Naive B cell (primary cell): ENCODE data around the gene TRIP13. TPM values are rescaled to one million over a fixed set of nuclear protein-coding genes. Genes with fewer than 3 reads are reported as not detected.
A peak's percentile ranks its signal among the peaks of the same experiment; 100 is the strongest.
"Not testable (repeated sequence)": the region's sequence is repeated elsewhere in the genome, so short reads cannot be mapped to it uniquely, and the experiment has no call there.

Source experiments
- ATAC-seq, 2 donors: fragments of 150-1000 bp; cut with Tn5 transposase; 2 replicates each; pipeline ENCODE4 v1.10.0; 2021; ENCODE audit warnings: low read depth in 2 of 2, mild to moderate bottlenecking in 2 of 2, moderate library complexity in 2 of 2
- DNase-seq: peaks from one replicate; pipeline ENCODE4 v3.0.0; 2022
- H3K27ac Mint-ChIP-seq, 6 donors: one replicate each; pipeline ENCODE4 v1.8.0; 2020 to 2022; ENCODE audit warnings: mild to moderate bottlenecking in 6 of 6, mixed read lengths in 6 of 6, moderate library complexity in 5 of 6, inconsistent platforms in 2 of 6
- H3K27me3 Mint-ChIP-seq, 3 donors: one replicate each; pipeline ENCODE4 v1.8.0; 2021 to 2022; ENCODE audit warnings: mixed read lengths in 3 of 3, mild to moderate bottlenecking in 1 of 3
- H3K36me3 Mint-ChIP-seq, 2 donors: one replicate each; pipeline ENCODE4 v1.8.0; 2020 to 2022; ENCODE audit warnings: mixed read lengths in 2 of 2, inconsistent platforms in 1 of 2, mild to moderate bottlenecking in 1 of 2
- H3K4me1 Mint-ChIP-seq, 3 donors: one replicate each; pipeline ENCODE4 v1.8.0; 2020 to 2022; ENCODE audit warnings: mixed read lengths in 3 of 3, inconsistent platforms in 1 of 3, mild to moderate bottlenecking in 1 of 3, moderate library complexity in 1 of 3
- H3K4me3 Mint-ChIP-seq, 8 donors: one replicate each; pipeline ENCODE4 v1.8.0; 2020 to 2022; ENCODE audit warnings: mild to moderate bottlenecking in 8 of 8, mixed read lengths in 8 of 8, moderate library complexity in 8 of 8, inconsistent platforms in 2 of 8
- H3K9me3 Mint-ChIP-seq, 7 donors: one replicate each; pipeline ENCODE4 v1.8.0; 2020 to 2022; ENCODE audit warnings: mixed read lengths in 7 of 7, mild to moderate bottlenecking in 5 of 7, inconsistent platforms in 2 of 7, moderate library complexity in 1 of 7
- polyA plus RNA-seq, 6 donors: library from polyadenylated mRNA; unstranded; fragments of 300-500 nt; fragmentation: Illumina TruSeq; gene quantifications; one replicate each; pipeline ENCODE4 v1.2.3, GENCODE V29; 2021; ENCODE audit warnings: low read depth in 6 of 6

TRIP13 gene
- polyA plus RNA-seq, 6 donors from 2014 or later, result 1.2 to 3.1 (median 1.8) TPM; not detected in 1

DNA sequence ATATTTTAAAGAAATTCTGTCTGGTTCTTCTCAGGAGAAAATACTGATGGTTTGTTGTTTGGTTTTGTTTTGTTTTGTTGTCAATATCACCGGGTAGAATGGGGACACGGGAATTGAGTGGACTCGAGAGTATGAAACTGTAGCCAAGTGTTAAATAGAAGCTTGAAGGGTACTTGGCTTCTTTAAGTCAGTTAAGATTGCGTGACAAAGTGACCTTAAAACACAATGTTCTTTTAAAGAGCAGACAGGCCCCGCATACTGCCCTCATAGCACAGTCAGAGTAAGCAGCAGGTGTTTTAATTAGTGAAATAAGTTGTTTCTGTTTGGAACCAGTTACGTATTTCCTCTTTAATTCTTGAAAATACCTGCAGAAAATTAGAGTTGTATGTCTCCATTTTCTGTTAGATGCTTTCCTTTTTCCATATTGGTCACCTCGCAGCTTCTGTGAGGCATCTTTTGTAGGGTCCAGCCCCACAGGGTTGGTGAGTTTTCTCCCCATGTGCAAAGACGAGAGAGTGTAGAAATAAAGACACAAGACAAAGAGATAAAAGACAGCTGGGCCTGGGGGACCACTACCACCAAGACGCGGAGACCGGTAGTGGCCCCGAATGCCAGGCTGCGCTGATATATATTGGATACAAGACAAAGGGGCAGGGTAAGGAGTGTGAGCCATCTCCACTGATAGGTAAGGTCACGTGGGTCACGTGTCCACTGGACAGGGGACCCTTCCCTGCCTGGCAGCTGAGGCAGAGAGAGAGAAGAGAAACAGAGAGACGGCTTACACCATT, 9.6 kb downstream of the TRIP13 start:
- H3K27me3 Mint-ChIP-seq, result no peaks in the 10 kb centered on the region
- no peak for DNase-seq
- peaks cover 0 to 2% (median 0%) of the 10 kb centered on the region in 3 donors for H3K4me1 Mint-ChIP-seq
- H3K36me3 Mint-ChIP-seq, result no peaks in the 10 kb centered on the region
- ATAC-seq, result no peak
- H3K9me3 Mint-ChIP-seq, result no peaks in the 10 kb centered on the region
- H3K27ac Mint-ChIP-seq, result peak overlapping the region in 1 of 6 donors; percentile 92
- peak overlapping the region in 1 of 8 donors; percentile 2 for H3K4me3 Mint-ChIP-seq

DNA sequence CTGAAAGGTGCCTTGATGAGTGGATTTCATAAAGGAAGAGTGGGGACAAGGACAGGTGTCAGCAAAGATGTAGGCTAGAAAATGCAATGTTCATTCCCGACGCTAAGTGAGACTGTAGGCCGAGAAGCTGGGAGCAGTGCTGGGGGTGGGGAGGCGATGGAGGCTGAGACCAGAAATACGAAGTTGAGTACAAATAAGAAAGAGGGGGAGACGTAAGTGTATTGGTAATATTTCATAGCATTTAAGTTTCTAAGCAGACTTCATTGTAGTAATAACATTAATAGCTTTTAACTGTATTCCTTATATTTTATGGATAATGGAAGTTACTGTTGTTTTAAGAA, 11.0 kb downstream of the TRIP13 start:
- peak overlapping the region in 1 of 8 donors; percentile 64 for H3K4me3 Mint-ChIP-seq
- ATAC-seq (no peak), DNase-seq (no peak)
- H3K36me3 Mint-ChIP-seq, result no peaks in the 10 kb centered on the region
- no peak overlapping the region for H3K27ac Mint-ChIP-seq
- no peaks in the 10 kb centered on the region for H3K27me3 Mint-ChIP-seq
- peaks cover 0 to 2% (median 0%) of the 10 kb centered on the region in 3 donors for H3K4me1 Mint-ChIP-seq
- H3K9me3 Mint-ChIP-seq, result no peaks in the 10 kb centered on the region

DNA sequence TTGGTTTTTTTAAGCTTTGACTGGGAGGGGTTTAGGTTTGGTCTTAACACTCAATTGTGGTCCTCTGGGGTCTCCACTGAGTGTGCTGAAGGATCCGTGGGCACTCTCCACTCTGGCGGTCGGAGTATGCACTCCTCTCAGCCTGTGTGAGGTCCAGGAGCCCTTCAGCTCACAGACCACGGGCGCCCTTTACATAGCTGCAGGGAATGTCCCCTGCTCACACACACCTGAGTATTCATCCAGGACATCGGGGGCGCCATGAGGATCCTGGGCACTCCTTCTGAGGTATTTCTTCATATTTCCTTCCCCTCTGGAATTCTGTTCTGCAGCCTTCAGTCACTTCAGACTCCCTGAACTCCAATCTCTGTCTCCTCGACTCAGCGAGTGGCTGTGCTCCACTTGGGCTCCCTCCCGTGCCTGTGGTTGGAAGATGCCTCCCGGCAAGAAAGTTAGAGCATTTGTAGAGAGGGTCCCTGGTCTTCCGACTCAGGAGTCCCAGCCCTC, 12.5 kb downstream of the TRIP13 start:
- ATAC-seq (no peak), DNase-seq (no peak)
- H3K4me3 Mint-ChIP-seq, result no peak overlapping the region
- no peaks in the 10 kb centered on the region for H3K9me3 Mint-ChIP-seq
- H3K36me3 Mint-ChIP-seq, result no peaks in the 10 kb centered on the region
- H3K27me3 Mint-ChIP-seq, result no peaks in the 10 kb centered on the region
- no peak overlapping the region for H3K27ac Mint-ChIP-seq
- H3K4me1 Mint-ChIP-seq, result peaks cover 0 to 2% (median 0%) of the 10 kb centered on the region in 3 donors

DNA sequence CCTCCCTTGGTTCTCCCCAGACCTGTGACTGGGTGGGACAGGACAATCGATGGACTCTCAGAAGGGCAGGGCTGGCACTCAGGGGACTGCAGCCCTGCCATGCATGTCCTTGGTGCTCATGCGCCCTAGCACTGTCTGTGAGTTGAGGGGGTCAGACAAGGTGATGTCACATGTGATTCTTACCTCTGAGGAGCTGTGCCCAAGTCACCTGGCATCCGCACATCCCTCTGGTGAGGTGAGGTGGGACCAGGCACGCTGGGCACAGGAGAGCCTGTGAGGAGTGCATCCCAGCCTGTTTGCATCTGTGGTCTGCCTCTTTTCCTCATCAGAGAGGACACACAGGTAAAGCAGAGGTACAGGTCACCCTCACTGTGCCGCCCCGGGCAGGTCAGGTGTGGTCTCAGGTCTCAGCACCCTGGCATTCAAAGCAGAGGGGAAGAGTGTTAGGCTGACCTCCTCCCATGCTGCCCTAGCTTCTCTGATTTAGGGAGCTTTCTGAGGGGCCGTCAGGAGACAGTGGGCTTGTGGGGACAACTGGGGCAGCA, 14.8 kb downstream of the TRIP13 start:
- H3K9me3 Mint-ChIP-seq, result no peaks in the 10 kb centered on the region
- H3K27me3 Mint-ChIP-seq, result no peaks in the 10 kb centered on the region
- H3K4me3 Mint-ChIP-seq, result no peak overlapping the region
- H3K36me3 Mint-ChIP-seq, result peaks cover 0 to 4% of the 10 kb centered on the region in 2 donors
- H3K4me1 Mint-ChIP-seq, result peaks cover 0 to 2% (median 0%) of the 10 kb centered on the region in 3 donors
- no peak overlapping the region for H3K27ac Mint-ChIP-seq
- ATAC-seq (no peak), DNase-seq (no peak)

DNA sequence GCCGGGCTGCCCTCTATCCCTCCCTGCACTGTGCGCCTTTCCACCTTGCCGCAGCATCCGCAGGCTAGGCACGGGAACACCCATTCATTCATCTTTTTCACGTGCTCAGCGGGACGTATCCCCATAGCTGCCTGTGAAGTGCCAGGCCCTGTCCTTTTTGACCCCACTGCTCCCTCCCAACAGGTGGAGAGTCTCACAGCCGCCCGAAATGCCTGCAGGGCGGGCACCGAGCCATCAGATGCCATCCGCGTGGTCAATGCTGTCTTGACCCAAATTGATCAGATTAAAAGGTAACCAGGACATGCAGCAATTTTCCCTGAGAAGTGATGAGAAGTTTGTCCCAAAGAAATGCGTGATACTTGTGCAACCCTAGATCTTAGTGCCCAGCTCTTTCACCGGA, 15.5 kb downstream of the TRIP13 start:
- H3K9me3 Mint-ChIP-seq, result no peaks in the 10 kb centered on the region

GRCh38 chr5:909086-909485, 16.4 kb downstream of the TRIP13 start:
- Mint-ChIP-seq H3K4me1 (no peaks in the 10 kb centered on the region), H3K27me3 (no peaks in the 10 kb centered on the region), H3K27ac (no peak overlapping the region), H3K9me3 (no peaks in the 10 kb centered on the region), H3K36me3 (peaks cover 0 to 4% of the 10 kb centered on the region in 2 donors), H3K4me3 (no peak overlapping the region)
- DNase-seq, result no peak
- ATAC-seq, result no peak

More for the DNA sequence above, 15.5 kb downstream of the TRIP13 start:
- H3K27me3 Mint-ChIP-seq, result no peaks in the 10 kb centered on the region
- peaks cover 0 to 4% of the 10 kb centered on the region in 2 donors for H3K36me3 Mint-ChIP-seq
- DNase-seq (no peak), ATAC-seq (no peak)
- no peak overlapping the region for H3K27ac Mint-ChIP-seq
- H3K4me1 Mint-ChIP-seq, result no peaks in the 10 kb centered on the region
- H3K4me3 Mint-ChIP-seq, result no peak overlapping the region

DNA sequence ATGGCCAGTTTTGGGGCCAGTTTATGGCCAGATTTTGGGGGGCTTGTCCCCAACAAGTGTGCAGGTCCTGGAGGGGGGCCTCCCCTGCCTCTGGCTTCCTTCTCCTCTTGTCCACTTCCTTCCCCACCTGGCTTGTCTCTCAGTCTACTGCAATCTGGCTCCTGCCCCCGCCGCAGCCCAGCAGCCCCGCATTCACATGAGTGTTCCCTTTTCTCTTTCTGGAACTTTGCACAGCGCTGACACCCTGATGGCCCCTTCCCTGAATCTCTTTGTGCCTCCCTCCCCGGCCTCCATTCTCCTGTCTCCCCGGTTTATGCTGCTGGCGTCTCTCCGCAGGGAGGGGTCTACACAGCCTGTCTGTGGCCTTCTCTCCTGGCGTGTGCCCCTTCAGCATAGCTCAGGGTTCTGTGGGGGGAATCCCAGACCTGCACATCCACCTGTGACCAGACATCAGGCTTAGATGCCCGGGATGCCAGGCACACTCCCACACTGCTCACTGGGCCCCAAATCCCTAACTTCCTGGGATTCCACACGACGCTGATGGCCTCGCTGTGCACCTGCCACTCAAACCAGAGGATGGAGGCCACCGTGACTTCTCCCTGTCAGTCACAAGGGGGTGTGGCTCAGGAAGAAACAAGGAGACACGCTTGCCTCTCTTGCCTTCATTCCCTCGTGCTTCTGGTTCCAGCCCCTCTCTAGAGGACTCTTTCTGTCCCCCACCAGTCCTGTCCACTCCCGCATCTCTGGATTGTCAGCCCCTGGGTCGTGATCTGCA, 17.5 kb downstream of the TRIP13 start:
- H3K9me3 Mint-ChIP-seq, result no peaks in the 10 kb centered on the region
- DNase-seq, result no peak
- no peaks in the 10 kb centered on the region for H3K4me1 Mint-ChIP-seq
- peak overlapping the region in 4 of 6 donors; percentile 40 to 95 (median 78) for H3K27ac Mint-ChIP-seq
- H3K27me3 Mint-ChIP-seq, result no peaks in the 10 kb centered on the region
- no peak overlapping the region for H3K4me3 Mint-ChIP-seq
- peaks cover 0 to 4% of the 10 kb centered on the region in 2 donors for H3K36me3 Mint-ChIP-seq
- no peak for ATAC-seq

DNA sequence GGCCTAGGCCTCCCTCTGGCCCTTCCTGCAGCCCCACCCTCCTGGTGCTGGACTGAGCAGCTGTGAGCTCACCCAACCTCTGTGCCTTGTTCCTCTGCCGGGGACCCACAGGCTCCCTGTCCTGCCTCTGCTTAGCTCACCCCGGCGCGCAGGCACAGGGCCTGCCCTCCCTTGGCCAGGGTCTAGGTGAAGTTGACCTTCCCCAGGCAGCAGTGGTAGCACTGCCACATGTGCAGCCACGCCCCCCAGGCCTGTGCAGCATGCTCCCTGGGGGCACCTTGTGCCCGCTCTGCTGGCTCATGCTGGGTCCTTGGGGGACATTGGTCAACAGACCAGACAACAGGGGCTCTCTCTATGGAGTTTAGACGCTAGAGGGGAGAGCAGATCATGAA, 18.1 kb downstream of the TRIP13 start:
- ATAC-seq (no peak), DNase-seq (no peak)
- Mint-ChIP-seq H3K4me1 (no peaks in the 10 kb centered on the region), H3K9me3 (no peaks in the 10 kb centered on the region), H3K27me3 (no peaks in the 10 kb centered on the region), H3K36me3 (peaks cover 0 to 4% of the 10 kb centered on the region in 2 donors), H3K4me3 (no peak overlapping the region), H3K27ac (peak overlapping the region in 4 of 6 donors; percentile 40 to 95 (median 78))

GRCh38 chr5:911601-912000, 18.9 kb downstream of the TRIP13 start:
- no peaks in the 10 kb centered on the region for H3K9me3 Mint-ChIP-seq
- DNase-seq (no peak), ATAC-seq (no peak)
- H3K27me3 Mint-ChIP-seq, result no peaks in the 10 kb centered on the region
- H3K36me3 Mint-ChIP-seq, result peaks cover 0 to 4% of the 10 kb centered on the region in 2 donors
- H3K27ac Mint-ChIP-seq, result peak overlapping the region in 1 of 6 donors; percentile 18
- H3K4me3 Mint-ChIP-seq, result no peak overlapping the region
- H3K4me1 Mint-ChIP-seq, result no peaks in the 10 kb centered on the region

DNA sequence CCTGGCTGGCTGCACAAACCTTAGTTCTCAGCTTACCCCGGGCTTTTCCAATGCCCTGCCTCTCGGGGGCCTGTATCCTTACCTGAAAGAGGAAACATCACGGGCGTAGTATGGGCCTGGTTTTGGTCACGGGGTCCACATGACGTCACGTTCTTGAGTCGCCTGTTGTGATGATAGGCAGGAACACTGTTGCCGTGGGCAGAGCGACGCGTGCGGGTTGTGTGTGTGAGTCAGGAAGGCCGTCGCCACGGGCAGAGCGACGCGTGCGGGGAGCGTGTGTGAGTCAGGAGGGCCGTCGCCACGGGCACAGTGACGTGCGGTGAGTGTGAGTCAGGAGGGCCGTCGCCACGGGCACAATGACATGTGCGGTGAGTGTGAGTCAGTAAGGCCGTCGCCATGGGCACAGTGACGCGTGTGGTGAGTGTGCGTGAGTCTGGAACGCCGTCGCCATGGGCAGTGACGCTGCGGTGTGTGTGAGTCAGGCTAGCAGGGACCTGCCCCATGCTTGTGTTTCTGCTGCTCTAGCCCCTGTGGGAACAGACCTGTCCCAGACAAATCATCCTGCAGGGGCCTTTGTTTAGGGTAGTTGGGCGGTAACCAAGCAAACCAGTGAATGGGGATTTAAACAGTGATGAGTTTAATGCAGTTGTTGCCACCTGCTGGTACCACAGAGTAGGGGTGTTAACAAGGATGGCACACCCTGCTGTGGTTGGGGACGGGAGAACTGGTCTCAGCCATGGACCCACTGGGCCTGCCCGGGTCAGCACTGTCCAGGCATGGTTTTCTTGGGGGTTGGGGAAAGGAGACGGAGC, 19.8 kb downstream of the TRIP13 start:
- no peaks in the 10 kb centered on the region for H3K9me3 Mint-ChIP-seq
- H3K4me1 Mint-ChIP-seq, result no peaks in the 10 kb centered on the region
- peak overlapping the region in 1 of 8 donors; percentile 12 for H3K4me3 Mint-ChIP-seq
- ATAC-seq (peak in 1 of 2 donors; percentile 6), DNase-seq (no peak)
- H3K36me3 Mint-ChIP-seq, result peaks cover 0 to 4% of the 10 kb centered on the region in 2 donors
- H3K27ac Mint-ChIP-seq, result no peak overlapping the region
- H3K27me3 Mint-ChIP-seq, result no peaks in the 10 kb centered on the region

- H3K4me1 Mint-ChIP-seq, result no peaks in the 10 kb centered on the region
- ATAC-seq (no peak), DNase-seq (no peak)
- H3K27ac Mint-ChIP-seq, result no peak overlapping the region
- peaks cover 0 to 4% of the 10 kb centered on the region in 2 donors for H3K36me3 Mint-ChIP-seq
- no peaks in the 10 kb centered on the region for H3K27me3 Mint-ChIP-seq
- H3K4me3 Mint-ChIP-seq, result no peak overlapping the region
- no peaks in the 10 kb centered on the region for H3K9me3 Mint-ChIP-seq
Observed at GRCh38 chr5:914174-914573, 21.5 kb downstream of the TRIP13 start.

- DNase-seq (no peak), ATAC-seq (no peak)
- Mint-ChIP-seq H3K36me3 (peaks cover 0 to 4% of the 10 kb centered on the region in 2 donors), H3K4me1 (no peaks in the 10 kb centered on the region), H3K4me3 (no peak overlapping the region), H3K27me3 (no peaks in the 10 kb centered on the region), H3K9me3 (no peaks in the 10 kb centered on the region), H3K27ac (no peak overlapping the region)
Observed at GRCh38 chr5:914612-915011, 21.9 kb downstream of the TRIP13 start.

- not testable (repeated sequence) for H3K27ac Mint-ChIP-seq
Observed at GRCh38 chr5:915346-915745, 22.7 kb downstream of the TRIP13 start.

More at GRCh38 chr5:915346-915745, 22.7 kb downstream of the TRIP13 start:
- not testable (repeated sequence) for DNase-seq, H3K4me1 Mint-ChIP-seq, H3K27me3 Mint-ChIP-seq, ATAC-seq, H3K9me3 Mint-ChIP-seq, H3K4me3 Mint-ChIP-seq, H3K36me3 Mint-ChIP-seq
